WI38 (cell line): ENCODE data around the gene RNF123.

ENCODE experiments used
- H3K4me3 ChIP-seq: 2 replicates; pipeline ENCODE4 v1.5.1; 2011; ENCODE audit warnings: low read depth, mild to moderate bottlenecking, control low read depth, low read length
- CTCF ChIP-seq: IDR thresholded peaks from 2 replicates; pipeline ENCODE4 v1.5.1; 2012; ENCODE audit warnings: low read depth, mild to moderate bottlenecking, control low read depth, low read length

Gene RNF123

GRCh38 chr3:49711489-49711888 lies 22.1 kb downstream of the RNF123 start:
- no peak overlapping the region for H3K4me3 ChIP-seq
- TF ChIP-seq CTCF: no peak

GRCh38 chr3:49712166-49712565 lies 22.8 kb downstream of the RNF123 start:
- TF ChIP-seq CTCF: no peak

GRCh38 chr3:49712631-49713317 lies 23.4 kb downstream of the RNF123 start:
- no peak for TF ChIP-seq CTCF
- H3K4me3 ChIP-seq: no peak overlapping the region

More at GRCh38 chr3:49712166-49712565, 22.8 kb downstream of the RNF123 start:
- H3K4me3 ChIP-seq: no peak overlapping the region

GRCh38 chr3:49713336-49714105 lies 24.2 kb downstream of the RNF123 start:
- H3K4me3 ChIP-seq: no peak overlapping the region
- no peak for TF ChIP-seq CTCF

GRCh38 chr3:49714728-49715550 lies 25.6 kb downstream of the RNF123 start:
- no peak for TF ChIP-seq CTCF

GRCh38 chr3:49715611-49716121 lies 26.3 kb downstream of the RNF123 start:
- no peak overlapping the region for H3K4me3 ChIP-seq
- no peak for TF ChIP-seq CTCF

More at GRCh38 chr3:49714728-49715550, 25.6 kb downstream of the RNF123 start:
- no peak overlapping the region for H3K4me3 ChIP-seq
